H1 (cell line): Measurements from ENCODE around the gene CASZ1. TPM values are rescaled to one million over a fixed set of nuclear protein-coding genes. Genes with fewer than 3 reads are reported as not detected.
A peak's percentile ranks its signal among the peaks of the same experiment; 100 is the strongest.

Experiments
- CTCF ChIA-PET: fragments of 300-600 bp; sonication (Branson Sonifier 250); formaldehyde crosslinking; loops from one replicate; lab custom pipeline; 2021; ENCODE audit not compliant: partially characterized antibody; lab: Charles Lee
- POLR2A ChIA-PET: fragments of 300-600 bp; sonication (Branson Sonifier 250); formaldehyde crosslinking; loops from one replicate; lab custom pipeline; 2021; ENCODE audit warnings: inconsistent platforms; ENCODE audit not compliant: partially characterized antibody; lab: Charles Lee
- DNase-seq, 2 experiments: peaks; one replicate each; pipeline versions ENCODE4 v3.0.0 to v3.0.0-alpha.2; 2010 to 2022; ENCODE audit warnings: low spot score in 2 of 2, low read depth in 1 of 2, mixed read lengths in 1 of 2
- FAIRE-seq: peaks from 2 replicates; lab custom pipeline; 2011; peaks lifted over from hg19 to GRCh38; lab: Jason Lieb, UNC
- H2AFZ ChIP-seq: 2 replicates; pipeline ENCODE4 v1.8.1; 2012; ENCODE audit warnings: low read length, inconsistent platforms
- H2AK5ac ChIP-seq: 2 replicates; pipeline ENCODE4 v1.6.1; 2013; ENCODE audit warnings: low read depth, low read length
- H2BK120ac ChIP-seq: replicated peaks from 2 replicates; pipeline ENCODE3; 2013; ENCODE audit warnings: low read depth, low read length, inconsistent platforms
- H2BK12ac ChIP-seq: 2 replicates; pipeline ENCODE4 v1.6.1; 2013; ENCODE audit warnings: low read depth, low read length
- H2BK15ac ChIP-seq: 2 replicates; pipeline ENCODE4 v1.6.1; 2013; ENCODE audit warnings: low read length
- H2BK20ac ChIP-seq: 2 replicates; pipeline ENCODE4 v1.6.1; 2013; ENCODE audit warnings: low read length
- H2BK5ac ChIP-seq: 2 replicates; pipeline ENCODE4 v1.6.1; 2013; ENCODE audit warnings: low read depth, low read length
- H3K14ac ChIP-seq: 2 replicates; pipeline ENCODE4 v1.6.1; 2013; ENCODE audit warnings: inconsistent platforms; ENCODE audit not compliant: insufficient read length
- H3K18ac ChIP-seq: 2 replicates; pipeline ENCODE4 v1.6.1; 2013; ENCODE audit warnings: low read length; ENCODE audit errors: extremely low read depth
- H3K23ac ChIP-seq: 2 replicates; pipeline ENCODE4 v1.6.1; 2013; ENCODE audit warnings: inconsistent platforms; ENCODE audit not compliant: insufficient read length
- H3K23me2 ChIP-seq: 2 replicates; pipeline ENCODE4 v1.6.1; 2013; ENCODE audit warnings: low read depth, low read length
- H3K27ac ChIP-seq: 2 replicates; pipeline ENCODE4 v1.6.1; 2011; ENCODE audit warnings: low read depth, low read length, inconsistent platforms
- H3K27me3 ChIP-seq, 4 experiments: replicated peaks in 1 of 4; 1 replicate in 1 of 4; 2 replicates in 3 of 4; pipeline versions ENCODE4 v1.6.1 to v1.8.1; 2011 to 2013; ENCODE audit warnings: low read length in 3 of 4, mild to moderate bottlenecking in 3 of 4, inconsistent platforms in 2 of 4, mixed read lengths in 2 of 4, moderate library complexity in 1 of 4; ENCODE audit not compliant: control insufficient read depth in 3 of 4, insufficient read depth in 3 of 4; ENCODE audit errors: extremely low read depth in 1 of 4
- H3K36me3 ChIP-seq, 4 experiments: 2 replicates each; pipeline versions ENCODE4 v1.6.1 to v1.8.1; 2011 to 2013; ENCODE audit warnings: mild to moderate bottlenecking in 4 of 4, low read length in 3 of 4, moderate library complexity in 2 of 4, control low read depth in 1 of 4, inconsistent platforms in 1 of 4; ENCODE audit not compliant: insufficient read depth in 4 of 4, control insufficient read depth in 2 of 4
- H3K4ac ChIP-seq: replicated peaks from 2 replicates; pipeline ENCODE3; 2013; ENCODE audit warnings: low read length, low read depth, mixed read lengths, inconsistent platforms; ENCODE audit not compliant: insufficient read length
- H3K4me1 ChIP-seq, 4 experiments: replicated peaks in 1 of 4; 1 replicate in 1 of 4; 2 replicates in 3 of 4; pipeline versions ENCODE4 v1.6.1 to v1.8.1; 2011 to 2013; ENCODE audit warnings: low read length in 3 of 4, inconsistent platforms in 2 of 4, mixed read lengths in 1 of 4; ENCODE audit not compliant: insufficient read depth in 4 of 4, control insufficient read depth in 3 of 4
- H3K4me2 ChIP-seq, 2 experiments: 2 replicates each; pipeline versions ENCODE4 v1.6.1 to v1.8.1; 2011 to 2013; ENCODE audit warnings: low read depth in 2 of 2, low read length in 2 of 2, control low read depth in 1 of 2, inconsistent platforms in 1 of 2, mild to moderate bottlenecking in 1 of 2; ENCODE audit not compliant: insufficient read depth in 1 of 2
- H3K4me3 ChIP-seq, 4 experiments: fragments of 200-600, 300-600 bp in 1 of 4; sonication (generic), shearing (Covaris generic), sonication (Bioruptor Twin) in 1 of 4; 2 replicates each; pipeline versions ENCODE4 v1.5.1 to v1.8.1; 2011 to 2016; ENCODE audit warnings: low read length in 4 of 4, low read depth in 3 of 4, control low read depth in 2 of 4, inconsistent platforms in 2 of 4, mild to moderate bottlenecking in 2 of 4, mixed read lengths in 1 of 4, moderate library complexity in 1 of 4; ENCODE audit not compliant: insufficient read depth in 2 of 4; ENCODE audit errors: extremely low read depth in 1 of 4
- H3K56ac ChIP-seq: replicated peaks from 2 replicates; pipeline ENCODE3; 2013; ENCODE audit warnings: low read depth, mild to moderate bottlenecking, mixed read lengths, low read length, inconsistent platforms; ENCODE audit not compliant: insufficient read length
- H3K79me1 ChIP-seq: 2 replicates; pipeline ENCODE4 v1.6.1; 2013; ENCODE audit warnings: low read depth, low read length, control low read depth
- H3K79me2 ChIP-seq, 2 experiments: 2 replicates each; pipeline versions ENCODE4 v1.6.1 to v1.8.1; 2012 to 2013; ENCODE audit warnings: low read length in 2 of 2, mild to moderate bottlenecking in 2 of 2, inconsistent platforms in 1 of 2; ENCODE audit not compliant: insufficient read depth in 2 of 2, control insufficient read depth in 1 of 2
- H3K9ac ChIP-seq, 4 experiments: replicated peaks in 1 of 4; 1 replicate in 1 of 4; 2 replicates in 3 of 4; pipeline versions ENCODE4 v1.6.1 to v1.8.1; 2011 to 2013; ENCODE audit warnings: low read depth in 3 of 4, low read length in 3 of 4, control low read depth in 2 of 4, mild to moderate bottlenecking in 2 of 4, moderate library complexity in 2 of 4, inconsistent platforms in 1 of 4; ENCODE audit errors: extremely low read depth in 1 of 4
- H3K9me3 ChIP-seq, 2 experiments: 2 replicates each; pipeline versions ENCODE4 v1.6.1 to v1.8.1; 2012 to 2013; ENCODE audit warnings: mild to moderate bottlenecking in 2 of 2, moderate library complexity in 2 of 2, control low read depth in 1 of 2, inconsistent platforms in 1 of 2, low read depth in 1 of 2, low read length in 1 of 2, mixed read lengths in 1 of 2; ENCODE audit not compliant: insufficient read depth in 2 of 2
- H4K20me1 ChIP-seq, 2 experiments: replicated peaks in 1 of 2; 2 replicates each; pipeline versions ENCODE3 to v1.8.1; 2011 to 2013; ENCODE audit warnings: inconsistent platforms in 2 of 2, low read length in 2 of 2, mild to moderate bottlenecking in 1 of 2; ENCODE audit not compliant: insufficient read depth in 2 of 2, control insufficient read depth in 1 of 2
- H4K5ac ChIP-seq: 2 replicates; pipeline ENCODE4 v1.6.1; 2013; ENCODE audit warnings: low read length, low read depth, mixed read lengths, inconsistent platforms; ENCODE audit not compliant: insufficient read length
- H4K8ac ChIP-seq: 2 replicates; pipeline ENCODE4 v1.8.0; 2013; ENCODE audit warnings: mild to moderate bottlenecking, moderate library complexity, low read length, inconsistent platforms; ENCODE audit not compliant: insufficient read depth; ENCODE audit errors: extremely low read depth
- H4K91ac ChIP-seq: replicated peaks from 2 replicates; pipeline ENCODE3; 2013; ENCODE audit warnings: low read length, mixed read lengths, inconsistent platforms; ENCODE audit not compliant: insufficient read length
- CBX5 ChIP-seq: fragments of 300-800, 300-1000 bp; sonication (generic); IDR thresholded peaks from 2 replicates; pipeline ENCODE4 v1.7.1; 2016; ENCODE audit warnings: antibody characterized with exemption, low read length, low read depth
- CBX8 ChIP-seq: fragments of 300-800, 300-1000 bp; sonication (generic); IDR thresholded peaks from 2 replicates; pipeline ENCODE4 v1.7.1; 2016; ENCODE audit warnings: low read depth, low read length, borderline replicate concordance
- EP300 ChIP-seq, 2 experiments: IDR thresholded peaks; 1 replicate in 1 of 2; 2 replicates in 1 of 2; pipeline ENCODE4 v1.6.1; 2011 to 2012; ENCODE audit warnings: low read depth in 2 of 2, low read length in 2 of 2, mild to moderate bottlenecking in 2 of 2, borderline replicate concordance in 1 of 2, inconsistent platforms in 1 of 2, moderate library complexity in 1 of 2
- JUN ChIP-seq: IDR thresholded peaks from 2 replicates; pipeline ENCODE4 v1.6.1; 2011; ENCODE audit warnings: low read depth, mild to moderate bottlenecking, improper control_type of control experiment, low read length
- MAFK ChIP-seq: IDR thresholded peaks from 2 replicates; pipeline ENCODE4 v1.6.1; 2012; ENCODE audit warnings: low read depth, mild to moderate bottlenecking, improper control_type of control experiment, low read length
- YY1 ChIP-seq: IDR thresholded peaks from 2 replicates; pipeline ENCODE4 v1.6.1; 2011; ENCODE audit warnings: low read depth, mild to moderate bottlenecking, low read length
- WGBS, 2 experiments: shearing (Covaris generic) in 1 of 2; methylation state at CpG; one replicate each; pipeline versions ENCODE4 v1.1.6 to v1.1.7; 2013 to 2015; ENCODE audit warnings: low lambda C conversion rate in 2 of 2, mixed read lengths in 2 of 2, inconsistent platforms in 1 of 2, low coverage in 1 of 2, missing lambda C conversion rate in 1 of 2; ENCODE audit not compliant: insufficient replicate concordance in 2 of 2, insufficient coverage in 1 of 2, insufficient read length in 1 of 2; ENCODE audit errors: extremely low coverage in 1 of 2, missing lambda C conversion rate in 1 of 2; 5-methylcytosine and 5-hydroxymethylcytosine counted together
- polyA plus RNA-seq, 7 experiments: library from polyadenylated mRNA; depleted of rRNA in 3 of 7; stranded (reverse) in 5 of 7; unstranded in 2 of 7; fragments of >200 nt in 5 of 7; fragments of 200-250 nt in 2 of 7; gene quantifications; 1 replicate in 5 of 7; 2 replicates in 1 of 7; 4 replicates in 1 of 7; pipeline versions ENCODE4 v1.2.1 to v1.2.3, GENCODE V29; 2011 to 2013; ENCODE audit warnings: missing spikeins in 2 of 7, mixed read lengths in 2 of 7
- total RNA-seq: library from RNA; stranded (reverse); fragmentation: NEBNext Ultra II Directional; extraction: Animal tissue kit (Norgen Biotek cat#: 25700); gene quantifications from 2 replicates; pipeline ENCODE4 v1.2.1, GENCODE V29; 2021

The CASZ1 gene
- total and polyA plus RNA-seq, 2 of the 8 experiments (the other 6 are each of a cell fraction or from before 2014, with no cell fraction given), result 4.4 to 7.7 TPM

GRCh38 chr1:10834770-10835412, 38.4 kb upstream of the CASZ1 start:
- H4K20me1 ChIP-seq, result peaks cover 0 to 3% of the 10 kb centered on the region in 2 experiments
- peak overlapping the region; percentile 56 to 59; a peak in 2 of 4 replicates for H3K4me2 ChIP-seq
- no peak overlapping the region for H3K56ac ChIP-seq
- no peaks in the 10 kb centered on the region for H3K36me3 ChIP-seq
- H3K4ac ChIP-seq, result no peak overlapping the region
- H3K23ac ChIP-seq, result no peak overlapping the region
- peak overlapping the region; percentile 50; the same call in 1 of the 2 replicates for H2BK12ac ChIP-seq
- no peak overlapping the region for H3K27ac ChIP-seq
- H4K91ac ChIP-seq, result peak overlapping the region; percentile 28
- no peak for TF ChIP-seq MAFK
- no peak for TF ChIP-seq CBX8
- TF ChIP-seq JUN, result no peak
- TF ChIP-seq CBX5, result no peak
- no peak for TF ChIP-seq EP300 (IDR thresholded peaks at IDR 0.05; ENCODE audit: borderline replicate concordance in 1 of 2, low read depth in 2 of 2, low read length in 2 of 2)
- no peak for TF ChIP-seq YY1
- peak overlapping the region in 1 of 4 experiments; percentile 50; a peak in 2 of 8 replicates for H3K4me3 ChIP-seq
- no peak overlapping the region for H2AK5ac ChIP-seq
- ChIA-PET POLR2A (interaction anchor here (0.6 to 1.4 kb wide), 4 partner anchors 9 to 35 kb away, joined by 3 to 4 read pairs (median 4); no protein-coding TSS in a partner anchor), CTCF (interaction anchor here (0.9 to 1.5 kb wide), 5 partner anchors 11 to 55 kb away, joined by 3 to 7 read pairs (median 4); no protein-coding TSS in a partner anchor)
- FAIRE-seq (no peak), DNase-seq (no peak)
- WGBS, 2 experiments, result 26% methylated on average over 16 of the region's 16 CpGs; no CpG with 5 or more reads in 1 of the 2 experiments
- no peak overlapping the region for H3K14ac ChIP-seq
- H2BK20ac ChIP-seq, result no peak overlapping the region
- no peak overlapping the region for H3K9ac ChIP-seq
- no peak overlapping the region for H4K5ac ChIP-seq
- H3K18ac ChIP-seq, result peak overlapping the region; percentile 19; the same call in 1 of the 2 replicates
- H2BK15ac ChIP-seq, result peak overlapping the region; percentile 81; the same call in 1 of the 2 replicates
- H2BK5ac ChIP-seq, result no peak overlapping the region
- H3K79me1 ChIP-seq, result no peaks in the 10 kb centered on the region
- no peak overlapping the region; the same call in 1 of the 2 replicates for H4K8ac ChIP-seq
- no peak overlapping the region for H2AFZ ChIP-seq
- H3K27me3 ChIP-seq, result peaks cover 0 to 3% (median 1%) of the 10 kb centered on the region in 4 experiments; a peak in 3 of 7 replicates
- no peaks in the 10 kb centered on the region for H3K9me3 ChIP-seq
- H3K23me2 ChIP-seq, result peaks cover 8% of the 10 kb centered on the region
- no peaks in the 10 kb centered on the region for H3K79me2 ChIP-seq
- no peak overlapping the region for H2BK120ac ChIP-seq
- peaks cover 0 to 34% (median 22%) of the 10 kb centered on the region in 4 experiments; a peak in 6 of 7 replicates for H3K4me1 ChIP-seq
